ENCODE measurements around the gene ARHGAP31.

Gene ARHGAP31

GRCh38 chr3:119396870-119397269 lies 102.7 kb downstream of the ARHGAP31 start:
- DNase-seq, result no peak

- no peak for DNase-seq
These were observed 106.3 kb downstream of the ARHGAP31 start for GRCh38 chr3:119400466-119400865.

- DNase-seq, result no peak
These were observed 106.9 kb downstream of the ARHGAP31 start for GRCh38 chr3:119401069-119401468.

GRCh38 chr3:119401503-119402440 lies 107.6 kb downstream of the ARHGAP31 start:
- DNase-seq, result no peak

GRCh38 chr3:119402791-119403190 lies 108.6 kb downstream of the ARHGAP31 start:
- DNase-seq, result no peak

GRCh38 chr3:119403201-119403600 lies 109.0 kb downstream of the ARHGAP31 start:
- DNase-seq, result peak; percentile 41

- no peak for DNase-seq
These were observed 111.1 kb downstream of the ARHGAP31 start for GRCh38 chr3:119405315-119405714.

GRCh38 chr3:119408243-119408950 lies 114.2 kb downstream of the ARHGAP31 start:
- no peak for DNase-seq

- no peak for DNase-seq
These were observed 115.7 kb downstream of the ARHGAP31 start for GRCh38 chr3:119409844-119410243.

- DNase-seq, result no peak
These were observed 119.6 kb downstream of the ARHGAP31 start for GRCh38 chr3:119413603-119414280.

- DNase-seq, result no peak
These were observed 122.7 kb downstream of the ARHGAP31 start for GRCh38 chr3:119416873-119417272.

- DNase-seq, result no peak
These were observed 123.8 kb downstream of the ARHGAP31 start for GRCh38 chr3:119417771-119418512.

- DNase-seq, result no peak
These were observed 124.5 kb downstream of the ARHGAP31 start for GRCh38 chr3:119418641-119419040.

- DNase-seq, result peak; percentile 4
These were observed 126.0 kb downstream of the ARHGAP31 start for GRCh38 chr3:119420196-119420595.

GRCh38 chr3:119427669-119428068 lies 133.5 kb downstream of the ARHGAP31 start:
- peak; percentile 7 for DNase-seq

GRCh38 chr3:119428538-119428937 lies 134.4 kb downstream of the ARHGAP31 start:
- peak; percentile 41 for DNase-seq

GRCh38 chr3:119433613-119434325 lies 139.6 kb downstream of the ARHGAP31 start:
- no peak for DNase-seq

GRCh38 chr3:119434703-119435102 lies 140.5 kb downstream of the ARHGAP31 start:
- DNase-seq, result no peak

GRCh38 chr3:119436977-119437376 lies 142.8 kb downstream of the ARHGAP31 start:
- DNase-seq, result no peak

GRCh38 chr3:119437691-119438258 lies 143.6 kb downstream of the ARHGAP31 start:
- DNase-seq, result no peak

- DNase-seq, result no peak
These were observed 149.0 kb downstream of the ARHGAP31 start for GRCh38 chr3:119443179-119443578.

- no peak for DNase-seq
These were observed 150.4 kb downstream of the ARHGAP31 start for GRCh38 chr3:119444590-119444989.
